HG03095 (cell line): ENCODE data around the gene NUDT22.

Experiments used
- ATAC-seq: cut with Tn5 transposase; IDR thresholded peaks from one replicate; pipeline ENCODE4 v1.9.1; 2021; ENCODE audit warnings: moderate library complexity; ENCODE audit not compliant: unreplicated experiment

Gene NUDT22

DNA sequence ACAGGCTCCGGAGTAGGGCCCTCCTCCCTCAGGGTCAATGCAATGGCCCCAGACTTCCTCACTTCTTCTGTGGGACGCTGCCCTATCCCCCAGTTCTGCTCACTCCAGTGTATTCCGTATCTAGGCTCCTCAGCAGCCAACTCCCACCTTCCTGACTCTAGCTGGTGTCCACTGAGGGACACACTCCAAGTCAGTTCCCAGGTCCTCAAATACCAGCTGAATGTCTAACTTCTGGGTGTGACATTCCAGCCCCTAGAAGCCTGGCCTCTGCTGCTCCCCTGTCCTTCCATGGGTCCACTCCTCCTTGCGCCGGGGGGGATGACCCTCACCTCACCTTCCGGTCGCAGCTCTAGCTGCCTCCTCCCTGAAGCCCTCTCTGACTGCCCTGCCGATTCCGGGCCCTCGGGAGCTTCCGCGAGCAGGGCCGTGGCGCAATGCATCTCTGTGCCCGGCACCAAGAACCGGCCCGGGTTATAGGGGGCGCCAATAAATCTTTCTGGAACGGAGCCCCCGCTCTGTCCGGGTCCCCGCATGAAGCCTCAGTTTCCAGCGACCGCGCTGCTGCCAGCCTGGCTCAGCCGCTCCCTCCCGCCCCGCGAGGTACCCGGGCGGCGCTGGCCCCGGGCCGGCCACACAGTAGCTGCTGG, 42.9 kb downstream of the NUDT22 start:
- peak; percentile 14 for ATAC-seq

DNA sequence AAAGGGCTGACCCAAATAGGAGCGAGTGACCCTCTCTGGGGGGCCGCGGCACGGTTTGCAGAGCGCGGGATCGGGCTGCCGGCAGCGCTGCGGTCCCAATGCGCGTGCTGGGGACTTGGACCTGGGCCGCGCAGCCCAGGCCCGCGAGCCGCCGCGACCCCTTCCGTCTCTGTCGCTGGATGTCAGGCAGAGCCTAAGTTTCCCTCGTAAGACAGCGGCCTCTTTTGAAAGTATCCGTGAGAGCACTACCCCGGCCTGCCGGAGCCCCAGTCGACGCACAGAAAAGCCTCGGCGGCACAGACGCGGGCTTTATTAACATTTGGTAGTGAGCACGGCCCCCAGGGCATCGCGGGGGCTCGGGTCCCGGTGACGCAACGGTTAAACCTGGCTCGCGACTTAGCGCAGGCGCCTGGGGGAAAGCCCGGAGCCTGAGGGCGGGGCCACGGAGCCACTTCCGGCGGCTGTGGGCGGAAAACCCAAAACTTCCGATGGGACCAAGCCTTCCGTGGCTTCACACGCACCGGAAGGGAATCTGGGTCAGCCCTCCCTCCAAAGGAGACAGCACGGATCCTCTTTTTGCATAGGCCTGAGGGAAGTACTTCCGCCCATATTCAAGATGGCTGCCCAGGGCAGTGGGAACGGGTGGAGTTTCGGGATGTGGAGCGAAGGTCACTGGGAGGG, 43.6 kb downstream of the NUDT22 start:
- ATAC-seq, result peak; percentile 60

DNA sequence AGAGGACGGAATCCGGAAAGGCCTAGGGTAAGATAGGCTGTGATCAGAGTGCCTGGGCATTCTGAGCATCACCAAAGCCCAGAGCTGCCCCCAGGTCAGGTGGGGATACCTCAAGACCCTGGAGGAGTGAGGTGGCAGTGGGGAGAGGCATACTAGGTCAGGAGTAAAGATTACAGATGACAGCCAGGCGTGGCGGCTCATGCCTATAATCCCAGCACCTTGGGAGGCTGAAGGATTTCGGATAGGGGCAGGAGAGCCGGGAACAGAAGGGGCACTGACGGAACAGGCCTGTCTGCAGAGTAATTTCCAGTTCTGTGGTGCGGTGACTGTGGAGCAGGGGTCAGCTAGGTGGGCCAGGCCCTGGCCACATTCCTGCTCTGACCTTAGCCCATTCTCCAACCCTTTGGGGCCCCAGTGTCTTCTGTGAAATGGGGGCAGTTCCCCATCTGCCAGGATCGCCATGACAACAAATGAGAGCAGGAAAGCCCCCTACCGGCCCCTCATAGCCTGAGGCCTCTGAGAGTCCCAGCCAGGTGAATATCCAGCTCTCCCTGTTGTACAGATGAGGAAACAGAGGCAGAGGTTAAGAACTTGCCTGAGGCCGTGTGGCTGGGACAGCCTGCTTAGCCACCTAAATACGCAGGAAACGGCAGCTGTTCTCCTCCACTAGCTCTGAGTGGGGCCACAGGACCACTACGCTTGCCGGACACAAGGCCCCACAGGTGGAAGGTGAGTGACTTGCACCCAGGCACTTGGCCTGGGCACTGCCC, 49.1 kb downstream of the NUDT22 start:
- no peak for ATAC-seq

DNA sequence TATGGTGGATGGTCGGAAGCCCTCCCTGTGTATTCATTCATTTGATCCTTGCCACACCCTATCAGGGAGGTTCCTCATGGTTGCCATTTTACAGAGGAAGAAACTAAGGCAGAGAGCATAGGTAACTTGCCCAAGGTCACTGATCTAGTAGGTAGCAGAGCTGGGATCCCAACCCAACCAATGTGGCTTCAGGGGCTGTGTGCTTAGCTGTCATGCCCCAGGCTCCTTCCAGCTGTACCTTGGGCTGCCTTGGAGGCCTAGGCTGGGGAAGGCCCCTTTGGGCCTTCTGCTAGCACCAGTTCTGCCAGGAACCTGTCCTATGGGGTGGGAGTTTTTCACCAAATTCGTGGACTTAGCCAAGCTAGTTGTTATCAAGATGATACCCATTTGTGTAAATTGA, 49.8 kb downstream of the NUDT22 start:
- no peak for ATAC-seq

DNA sequence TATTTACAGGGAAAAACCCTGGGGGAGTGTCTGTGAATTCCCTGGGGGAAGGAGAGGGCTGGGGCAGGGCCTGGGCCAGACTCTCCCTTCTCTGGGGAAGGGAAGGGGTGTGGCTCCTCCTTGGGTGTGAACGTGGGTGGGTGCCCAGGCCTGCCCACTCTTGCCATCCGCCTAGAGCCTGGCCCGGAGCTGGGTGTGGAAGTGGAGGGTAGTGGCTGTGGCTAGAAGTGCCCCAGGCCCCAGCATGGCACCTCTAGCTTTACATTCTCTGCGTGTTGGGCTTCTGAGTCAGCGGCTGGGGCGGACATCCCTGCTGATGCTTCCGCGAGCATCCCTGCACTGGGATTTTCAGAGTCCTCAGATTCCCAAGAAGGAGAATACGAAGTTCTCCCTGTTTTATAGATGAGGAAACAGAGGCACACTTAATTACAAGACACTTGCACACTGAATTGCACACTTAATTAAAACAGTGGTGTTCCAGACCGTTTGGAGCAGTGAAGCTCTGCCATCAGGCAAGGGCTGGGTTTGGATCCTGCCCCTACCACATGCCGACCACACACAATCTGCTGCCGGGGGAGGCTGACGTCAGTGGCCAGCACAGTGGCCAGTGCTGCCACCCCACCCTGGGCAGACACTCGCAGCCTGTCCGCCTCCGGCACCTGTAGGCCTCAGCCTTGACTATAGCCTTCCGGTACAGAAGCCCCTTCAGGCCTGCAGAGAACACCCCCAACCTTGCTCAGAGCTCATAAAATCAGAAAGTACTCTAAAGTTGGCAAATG, 50.8 kb downstream of the NUDT22 start:
- no peak for ATAC-seq

DNA sequence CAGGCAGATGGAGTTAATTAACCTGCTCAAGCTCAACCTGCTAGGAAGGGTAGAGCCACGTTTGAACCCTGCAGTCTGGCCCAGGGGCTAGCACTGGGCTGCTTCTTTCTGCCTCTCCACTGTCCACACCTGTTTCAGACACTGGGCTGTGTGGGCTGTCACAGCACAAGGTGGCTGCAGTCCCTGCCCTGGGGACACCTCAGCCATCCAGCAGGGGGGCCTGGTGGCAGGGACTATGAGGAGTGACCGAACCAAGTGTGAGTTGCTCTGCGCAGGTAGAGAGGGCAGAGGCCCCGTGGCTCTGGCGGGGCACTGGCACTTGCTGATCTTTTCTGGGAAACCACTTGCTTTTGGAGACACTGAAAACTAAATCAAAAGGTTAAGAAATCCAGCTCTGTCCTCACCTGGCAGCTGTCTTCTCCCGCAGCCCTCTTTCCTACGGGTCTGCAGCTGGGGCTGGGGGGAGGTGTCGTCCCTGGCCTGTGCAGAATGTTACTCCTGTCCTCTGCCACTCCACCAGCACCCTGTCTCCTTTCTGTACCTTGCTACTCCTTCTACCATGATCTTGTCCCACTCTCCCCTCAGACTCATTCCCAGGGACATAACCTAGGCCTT, 52.6 kb downstream of the NUDT22 start:
- no peak for ATAC-seq
